ENCODE data around the gene HS3ST2. TPM values are rescaled to one million over a fixed set of nuclear protein-coding genes. Genes with fewer than 3 reads are reported as not detected.

Gene HS3ST2
- total RNA-seq, 2 donors from 2014 or later = 0.27 to 3.8 TPM

- ATAC-seq = peak in 1 of 2 donors; percentile 27
- DNase-seq = no peak
- intact Hi-C loops (cut with DNase I) = no loop called here
Observed at GRCh38 chr16:22955461-22956070, 141.6 kb downstream of the HS3ST2 start.

DNA sequence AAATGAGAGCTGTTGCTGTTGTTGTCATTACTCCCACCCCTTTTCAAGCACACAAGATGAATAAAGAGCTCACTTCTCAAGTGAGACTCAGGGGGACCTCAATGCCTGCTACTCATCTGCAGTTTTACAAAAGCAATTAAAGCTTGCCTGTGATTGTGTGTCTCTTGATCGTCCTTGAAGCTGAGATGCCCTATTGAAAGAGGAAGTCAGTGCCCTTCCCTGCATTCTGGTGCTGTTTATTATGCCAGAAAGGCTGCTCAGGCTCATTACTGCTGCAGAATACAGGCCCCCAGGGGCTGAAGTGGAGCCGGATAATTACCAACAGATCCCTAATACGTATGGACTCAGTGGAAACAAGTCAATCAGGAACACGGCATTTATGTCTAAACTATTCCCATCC is 147.2 kb downstream of the HS3ST2 start:
- ATAC-seq (no peak), DNase-seq (no peak)
- intact Hi-C loops (cut with DNase I) = no loop called here

GRCh38 chr16:22962905-22963304 is 148.9 kb downstream of the HS3ST2 start:
- DNase-seq = no peak
- ATAC-seq = no peak
- intact Hi-C loops (cut with DNase I) = no loop called here

All from left cardiac atrium (tissue), 4 donors.